ENCODE results near the gene SLC15A5.

The SLC15A5 gene

DNA sequence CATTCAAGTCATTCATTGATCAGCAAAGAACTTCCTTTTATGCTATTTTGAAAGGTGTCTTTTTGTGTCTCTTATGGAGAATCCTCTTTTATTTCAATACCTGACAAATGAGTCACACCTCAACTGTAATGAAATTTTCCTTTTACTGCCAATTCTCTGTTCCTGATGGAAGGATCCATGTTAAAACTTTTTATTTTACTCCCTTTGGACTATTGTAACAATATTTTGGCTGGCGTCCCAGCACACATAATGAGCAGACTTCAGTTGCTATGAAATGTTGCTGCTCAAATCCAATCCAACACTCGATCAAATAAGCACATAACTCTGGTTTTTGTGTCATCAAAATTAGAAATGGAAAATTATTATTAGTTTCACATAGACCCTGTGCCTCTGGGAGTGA is 21.9 kb upstream of the SLC15A5 start:
- Histone ChIP-seq H3K36me3 (ENCODE audit: control insufficient read depth in 2 of 2, insufficient read depth in 2 of 2, low read length in 2 of 2) (no peaks in the 10 kb centered on the region), H3K4me1 (ENCODE audit: control insufficient read depth, insufficient read depth, low read length) (no peaks in the 10 kb centered on the region), H3K9me3 (ENCODE audit: control insufficient read depth in 2 of 2, low read length in 2 of 2) (no peaks in the 10 kb centered on the region), H3K9ac (ENCODE audit: low read length in 2 of 2) (no peak overlapping the region), H3K27ac (ENCODE audit: low read length) (no peak overlapping the region), H3K4me3 (ENCODE audit: low read length in 2 of 2) (no peak overlapping the region), H3K27me3 (ENCODE audit: control insufficient read depth in 1 of 2, insufficient read depth in 2 of 2, low read length in 2 of 2) (no peaks in the 10 kb centered on the region)

DNA sequence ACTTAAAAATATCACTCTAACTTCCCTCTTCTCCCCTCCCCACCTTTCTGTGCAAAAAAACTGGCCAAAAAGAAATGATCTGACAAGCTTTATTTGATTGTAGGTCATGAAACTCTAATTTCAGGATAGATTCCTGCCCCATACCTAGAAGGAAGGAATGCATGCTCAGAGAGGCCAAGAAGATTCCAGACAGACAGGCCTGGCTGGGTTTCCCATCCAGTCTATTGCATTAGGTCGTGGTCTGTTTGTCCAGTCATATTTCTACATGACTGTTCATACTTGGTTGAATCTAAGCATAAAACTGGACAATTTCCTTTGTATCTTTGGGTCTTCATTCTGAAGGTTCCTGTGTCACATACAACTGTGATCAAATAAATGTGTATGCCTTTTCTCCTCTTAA is 20.0 kb upstream of the SLC15A5 start:
- H3K9ac ChIP-seq (ENCODE audit: low read length in 2 of 2), result no peak overlapping the region
- H3K27me3 ChIP-seq (ENCODE audit: control insufficient read depth in 1 of 2, insufficient read depth in 2 of 2, low read length in 2 of 2), result no peaks in the 10 kb centered on the region
- no peak overlapping the region for H3K4me3 ChIP-seq (ENCODE audit: low read length in 2 of 2)
- H3K4me1 ChIP-seq (ENCODE audit: control insufficient read depth, insufficient read depth, low read length), result no peaks in the 10 kb centered on the region
- H3K36me3 ChIP-seq (ENCODE audit: control insufficient read depth in 2 of 2, insufficient read depth in 2 of 2, low read length in 2 of 2), result no peaks in the 10 kb centered on the region
- no peak overlapping the region for H3K27ac ChIP-seq (ENCODE audit: low read length)
- no peaks in the 10 kb centered on the region for H3K9me3 ChIP-seq (ENCODE audit: control insufficient read depth in 2 of 2, low read length in 2 of 2)

DNA sequence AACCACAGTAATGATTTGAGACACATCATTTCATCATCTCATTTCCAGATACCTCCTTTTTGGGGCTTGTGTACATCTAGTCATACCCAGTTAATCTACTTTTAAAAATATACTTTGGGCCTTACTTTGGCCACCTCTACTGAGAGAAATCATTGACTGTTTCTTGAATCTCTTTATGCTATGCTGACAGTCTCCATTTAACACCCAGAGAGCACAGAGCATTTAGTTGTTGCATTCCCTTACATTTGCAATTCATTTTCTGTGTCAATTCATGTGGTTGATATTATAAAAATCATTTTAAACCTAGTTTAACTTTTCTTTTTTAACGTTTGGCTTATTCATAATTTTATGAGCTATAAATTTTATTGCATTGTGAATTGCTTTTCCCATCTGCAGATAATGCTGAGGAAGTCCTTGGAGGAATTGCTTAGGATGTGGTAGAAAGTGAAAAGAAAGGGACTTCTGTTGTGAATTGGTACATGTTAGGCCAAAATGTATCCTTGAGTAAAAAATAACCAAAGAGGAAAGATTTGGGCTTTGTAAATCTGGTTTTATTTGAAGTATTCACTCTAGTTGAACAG is 17.0 kb upstream of the SLC15A5 start:
- no peaks in the 10 kb centered on the region for H3K4me1 ChIP-seq (ENCODE audit: control insufficient read depth, insufficient read depth, low read length)
- no peaks in the 10 kb centered on the region for H3K36me3 ChIP-seq (ENCODE audit: control insufficient read depth in 2 of 2, insufficient read depth in 2 of 2, low read length in 2 of 2)
- no peaks in the 10 kb centered on the region for H3K9me3 ChIP-seq (ENCODE audit: control insufficient read depth in 2 of 2, low read length in 2 of 2)
- no peaks in the 10 kb centered on the region for H3K27me3 ChIP-seq (ENCODE audit: control insufficient read depth in 1 of 2, insufficient read depth in 2 of 2, low read length in 2 of 2)
- H3K4me3 ChIP-seq (ENCODE audit: low read length in 2 of 2), result no peak overlapping the region
- H3K9ac ChIP-seq (ENCODE audit: low read length in 2 of 2), result no peak overlapping the region
- no peak overlapping the region for H3K27ac ChIP-seq (ENCODE audit: low read length)

DNA sequence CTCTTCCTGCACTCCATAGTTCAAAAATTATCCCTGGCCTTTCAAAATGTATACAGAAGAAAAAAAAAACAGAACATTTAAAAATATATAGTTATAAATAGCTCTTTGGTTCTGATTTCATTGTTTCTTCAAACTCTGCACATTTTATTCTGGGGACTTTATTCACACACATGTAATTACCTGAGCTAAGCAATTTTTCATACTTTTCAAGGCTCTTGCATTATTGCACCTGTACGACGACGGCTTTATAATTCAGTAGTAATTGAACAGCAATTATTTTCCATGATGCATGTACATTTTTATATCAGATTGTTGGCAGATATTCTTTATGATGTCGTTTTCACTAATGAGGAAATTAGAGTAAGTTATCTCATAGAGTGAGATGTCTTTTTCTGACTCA is 13.5 kb upstream of the SLC15A5 start:
- H3K27ac ChIP-seq (ENCODE audit: low read length), result no peak overlapping the region
- no peak overlapping the region for H3K9ac ChIP-seq (ENCODE audit: low read length in 2 of 2)
- H3K4me3 ChIP-seq (ENCODE audit: low read length in 2 of 2), result no peak overlapping the region

DNA sequence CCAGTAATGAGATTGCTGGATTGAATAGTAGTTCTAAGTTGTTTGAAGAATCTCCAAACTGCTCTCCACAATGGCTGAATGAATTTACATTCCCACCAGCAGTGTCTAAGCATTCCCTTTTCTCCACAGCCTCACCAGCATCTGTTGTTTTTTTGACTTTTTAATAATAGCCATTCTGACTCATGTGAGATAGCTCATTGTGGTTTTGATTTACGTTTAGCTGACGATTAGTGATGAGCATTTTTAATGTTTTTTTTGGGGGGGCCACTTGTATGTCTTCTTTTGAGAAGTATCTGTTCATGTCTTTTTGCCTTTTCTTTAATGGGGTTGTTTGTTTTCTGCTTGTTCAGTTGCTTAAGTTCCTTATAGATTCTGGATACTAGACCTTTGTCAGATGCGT is 8.1 kb upstream of the SLC15A5 start:
- no peak overlapping the region for H3K9ac ChIP-seq (ENCODE audit: low read length in 2 of 2)
- no peak overlapping the region for H3K27ac ChIP-seq (ENCODE audit: low read length)
- no peaks in the 10 kb centered on the region for H3K27me3 ChIP-seq (ENCODE audit: control insufficient read depth in 1 of 2, insufficient read depth in 2 of 2, low read length in 2 of 2)
- H3K36me3 ChIP-seq (ENCODE audit: control insufficient read depth in 2 of 2, insufficient read depth in 2 of 2, low read length in 2 of 2), result no peaks in the 10 kb centered on the region
- no peaks in the 10 kb centered on the region for H3K9me3 ChIP-seq (ENCODE audit: control insufficient read depth in 2 of 2, low read length in 2 of 2)
- H3K4me3 ChIP-seq (ENCODE audit: low read length in 2 of 2), result no peak overlapping the region
- no peaks in the 10 kb centered on the region for H3K4me1 ChIP-seq (ENCODE audit: control insufficient read depth, insufficient read depth, low read length)

More for the DNA sequence above, 13.5 kb upstream of the SLC15A5 start:
- Histone ChIP-seq H3K36me3 (ENCODE audit: control insufficient read depth in 2 of 2, insufficient read depth in 2 of 2, low read length in 2 of 2) (no peaks in the 10 kb centered on the region), H3K27me3 (ENCODE audit: control insufficient read depth in 1 of 2, insufficient read depth in 2 of 2, low read length in 2 of 2) (no peaks in the 10 kb centered on the region), H3K4me1 (ENCODE audit: control insufficient read depth, insufficient read depth, low read length) (no peaks in the 10 kb centered on the region), H3K9me3 (ENCODE audit: control insufficient read depth in 2 of 2, low read length in 2 of 2) (no peaks in the 10 kb centered on the region)

DNA sequence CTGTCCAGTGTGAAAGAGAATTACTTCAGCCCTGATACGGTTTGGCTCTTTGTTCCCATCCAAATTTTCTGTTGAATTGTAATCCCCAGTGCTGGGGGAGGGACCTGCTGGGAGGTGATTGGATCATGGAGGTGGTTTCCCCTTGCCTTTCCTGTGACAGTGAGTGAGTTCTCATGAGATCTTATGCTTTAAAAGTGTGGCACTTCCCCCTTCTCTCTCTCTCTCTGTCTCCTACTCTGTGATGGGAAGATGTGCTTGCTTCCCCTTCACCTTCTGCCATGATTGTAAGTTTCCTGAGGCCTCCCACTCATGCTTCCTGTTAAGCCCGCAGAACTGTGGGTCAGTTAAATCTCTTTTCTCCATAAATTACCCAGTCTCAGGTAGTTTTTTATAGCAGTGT is 5.5 kb upstream of the SLC15A5 start:
- no peak overlapping the region for H3K4me3 ChIP-seq (ENCODE audit: low read length in 2 of 2)
- H3K4me1 ChIP-seq (ENCODE audit: control insufficient read depth, insufficient read depth, low read length), result no peaks in the 10 kb centered on the region
- no peaks in the 10 kb centered on the region for H3K9me3 ChIP-seq (ENCODE audit: control insufficient read depth in 2 of 2, low read length in 2 of 2)
- no peak overlapping the region for H3K9ac ChIP-seq (ENCODE audit: low read length in 2 of 2)
- no peaks in the 10 kb centered on the region for H3K27me3 ChIP-seq (ENCODE audit: control insufficient read depth in 1 of 2, insufficient read depth in 2 of 2, low read length in 2 of 2)
- H3K36me3 ChIP-seq (ENCODE audit: control insufficient read depth in 2 of 2, insufficient read depth in 2 of 2, low read length in 2 of 2), result no peaks in the 10 kb centered on the region
- no peak overlapping the region for H3K27ac ChIP-seq (ENCODE audit: low read length)

DNA sequence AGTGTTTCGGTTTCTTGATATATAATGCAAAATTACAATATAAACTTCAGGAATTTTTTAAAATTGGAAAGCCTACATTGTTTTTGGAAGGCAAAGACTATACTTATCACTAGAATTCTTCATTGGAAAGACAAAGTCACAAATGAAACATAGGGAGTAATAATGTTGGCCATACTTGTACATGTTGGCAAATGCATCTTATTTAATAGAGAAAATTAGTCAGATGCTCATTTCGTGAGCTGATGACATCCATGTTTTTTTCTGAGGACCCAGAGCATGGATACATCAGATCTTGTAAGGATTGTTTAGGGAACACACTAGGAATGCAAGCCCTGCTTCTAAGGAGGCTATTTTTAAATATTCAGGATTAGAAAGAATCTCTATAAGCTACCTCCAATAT is 4.6 kb upstream of the SLC15A5 start:
- H3K4me1 ChIP-seq (ENCODE audit: control insufficient read depth, insufficient read depth, low read length), result no peaks in the 10 kb centered on the region
- no peaks in the 10 kb centered on the region for H3K36me3 ChIP-seq (ENCODE audit: control insufficient read depth in 2 of 2, insufficient read depth in 2 of 2, low read length in 2 of 2)
- H3K9me3 ChIP-seq (ENCODE audit: control insufficient read depth in 2 of 2, low read length in 2 of 2), result no peaks in the 10 kb centered on the region
- no peak overlapping the region for H3K9ac ChIP-seq (ENCODE audit: low read length in 2 of 2)
- no peaks in the 10 kb centered on the region for H3K27me3 ChIP-seq (ENCODE audit: control insufficient read depth in 1 of 2, insufficient read depth in 2 of 2, low read length in 2 of 2)
- H3K4me3 ChIP-seq (ENCODE audit: low read length in 2 of 2), result no peak overlapping the region
- no peak overlapping the region for H3K27ac ChIP-seq (ENCODE audit: low read length)

DNA sequence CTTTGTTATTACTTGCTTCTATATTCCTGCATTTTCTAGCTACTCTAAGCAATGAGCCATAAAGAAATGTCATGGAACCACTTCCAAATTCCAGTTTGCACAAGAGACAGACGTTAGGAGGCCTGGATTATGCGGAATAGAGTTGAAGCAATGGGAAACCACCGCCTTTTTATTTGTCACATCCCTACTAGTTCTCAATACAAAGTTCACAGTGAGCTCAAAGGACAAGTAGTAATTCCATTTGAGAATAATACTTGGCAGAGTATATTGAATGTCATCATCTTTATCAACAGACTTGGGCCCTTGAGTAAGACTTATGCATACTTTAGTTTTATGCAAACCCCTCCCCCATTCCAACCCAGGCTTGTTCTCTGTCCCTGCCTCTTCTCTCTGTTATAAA is 3.7 kb upstream of the SLC15A5 start:
- H3K9me3 ChIP-seq (ENCODE audit: control insufficient read depth in 2 of 2, low read length in 2 of 2), result no peaks in the 10 kb centered on the region
- H3K9ac ChIP-seq (ENCODE audit: low read length in 2 of 2), result no peak overlapping the region
- H3K4me3 ChIP-seq (ENCODE audit: low read length in 2 of 2), result no peak overlapping the region
- H3K4me1 ChIP-seq (ENCODE audit: control insufficient read depth, insufficient read depth, low read length), result no peaks in the 10 kb centered on the region
- H3K36me3 ChIP-seq (ENCODE audit: control insufficient read depth in 2 of 2, insufficient read depth in 2 of 2, low read length in 2 of 2), result no peaks in the 10 kb centered on the region
- H3K27ac ChIP-seq (ENCODE audit: low read length), result no peak overlapping the region
- no peaks in the 10 kb centered on the region for H3K27me3 ChIP-seq (ENCODE audit: control insufficient read depth in 1 of 2, insufficient read depth in 2 of 2, low read length in 2 of 2)

DNA sequence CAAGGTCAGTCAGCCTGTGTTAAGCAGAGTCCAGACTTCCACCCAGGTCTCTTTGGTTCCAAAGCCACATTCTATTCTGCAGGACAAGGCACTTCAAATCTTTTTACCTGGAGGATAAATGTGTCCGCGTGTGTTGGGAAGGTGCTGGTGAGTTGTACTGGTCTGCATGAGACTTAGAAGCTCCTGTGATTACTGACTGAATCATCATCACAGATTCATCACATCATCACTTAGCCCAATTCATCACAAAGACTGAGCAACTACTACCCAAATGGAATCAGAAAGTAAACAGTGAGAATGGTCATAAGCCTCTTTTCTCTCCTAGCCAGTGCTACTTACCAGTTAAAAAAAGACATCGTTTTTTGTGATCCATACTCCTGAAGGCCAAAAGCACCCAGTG is 5.3 kb downstream of the SLC15A5 start:
- no peaks in the 10 kb centered on the region for H3K36me3 ChIP-seq (ENCODE audit: control insufficient read depth in 2 of 2, insufficient read depth in 2 of 2, low read length in 2 of 2)
- H3K9ac ChIP-seq (ENCODE audit: low read length in 2 of 2), result no peak overlapping the region
- no peak overlapping the region for H3K4me3 ChIP-seq (ENCODE audit: low read length in 2 of 2)
- no peak overlapping the region for H3K27ac ChIP-seq (ENCODE audit: low read length)
- no peaks in the 10 kb centered on the region for H3K4me1 ChIP-seq (ENCODE audit: control insufficient read depth, insufficient read depth, low read length)
- no peaks in the 10 kb centered on the region for H3K9me3 ChIP-seq (ENCODE audit: control insufficient read depth in 2 of 2, low read length in 2 of 2)
- no peaks in the 10 kb centered on the region for H3K27me3 ChIP-seq (ENCODE audit: control insufficient read depth in 1 of 2, insufficient read depth in 2 of 2, low read length in 2 of 2)

DNA sequence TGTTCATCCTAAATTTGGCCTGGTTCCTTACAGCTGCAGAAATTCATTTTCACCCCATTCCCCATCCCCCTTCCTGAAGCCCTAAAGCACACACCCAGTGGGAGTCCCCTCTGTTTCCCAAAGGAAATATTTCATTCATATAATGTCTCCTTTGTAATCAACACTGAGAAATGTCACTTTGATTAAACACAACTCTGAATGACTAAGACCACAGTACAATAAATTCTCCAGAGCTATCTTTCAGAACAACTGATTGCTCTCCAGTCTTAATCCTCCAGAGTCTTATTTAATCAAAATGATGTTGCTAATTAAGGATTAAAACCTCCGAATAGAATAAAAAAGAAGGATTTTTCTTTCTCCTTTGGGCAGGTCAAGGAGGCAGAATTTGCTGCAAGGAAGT is 6.4 kb downstream of the SLC15A5 start:
- Histone ChIP-seq H3K4me3 (ENCODE audit: low read length in 2 of 2) (no peak overlapping the region), H3K36me3 (ENCODE audit: control insufficient read depth in 2 of 2, insufficient read depth in 2 of 2, low read length in 2 of 2) (no peaks in the 10 kb centered on the region), H3K4me1 (ENCODE audit: control insufficient read depth, insufficient read depth, low read length) (no peaks in the 10 kb centered on the region), H3K9ac (ENCODE audit: low read length in 2 of 2) (no peak overlapping the region), H3K27me3 (ENCODE audit: control insufficient read depth in 1 of 2, insufficient read depth in 2 of 2, low read length in 2 of 2) (no peaks in the 10 kb centered on the region), H3K9me3 (ENCODE audit: control insufficient read depth in 2 of 2, low read length in 2 of 2) (no peaks in the 10 kb centered on the region), H3K27ac (ENCODE audit: low read length) (no peak overlapping the region)

DNA sequence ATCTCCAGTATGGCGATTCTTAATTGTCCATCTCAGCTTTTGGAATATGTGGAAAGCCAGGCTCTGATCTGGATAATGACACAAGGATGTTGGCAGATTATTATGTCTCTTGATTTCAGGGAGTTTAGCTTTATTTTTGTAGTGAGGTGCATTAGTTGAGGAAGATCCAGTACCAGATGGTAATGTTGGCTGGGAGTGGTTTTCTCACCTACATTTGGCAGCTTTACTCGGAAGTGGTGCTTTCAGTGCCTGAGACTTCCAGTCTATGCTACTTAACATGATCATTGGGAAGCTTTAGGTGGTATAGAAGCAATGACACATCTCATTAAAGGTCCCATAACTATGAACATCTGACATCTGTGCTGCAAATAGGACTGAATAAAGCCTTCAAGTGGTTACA is 7.5 kb downstream of the SLC15A5 start:
- Histone ChIP-seq H3K36me3 (ENCODE audit: control insufficient read depth in 2 of 2, insufficient read depth in 2 of 2, low read length in 2 of 2) (no peaks in the 10 kb centered on the region), H3K4me1 (ENCODE audit: control insufficient read depth, insufficient read depth, low read length) (no peaks in the 10 kb centered on the region), H3K9me3 (ENCODE audit: control insufficient read depth in 2 of 2, low read length in 2 of 2) (no peaks in the 10 kb centered on the region), H3K27me3 (ENCODE audit: control insufficient read depth in 1 of 2, insufficient read depth in 2 of 2, low read length in 2 of 2) (no peaks in the 10 kb centered on the region), H3K27ac (ENCODE audit: low read length) (no peak overlapping the region), H3K4me3 (ENCODE audit: low read length in 2 of 2) (no peak overlapping the region), H3K9ac (ENCODE audit: low read length in 2 of 2) (no peak overlapping the region)

Measured in stomach smooth muscle (tissue), 2 donors.